Mammary epithelial cell (primary cell): ENCODE measurements around the gene PTGIS.

Experiments
- CTCF ChIP-seq, 2 donors: IDR thresholded peaks in 1 of 2; conservative IDR thresholded peaks in 1 of 2; 2 replicates each; pipeline ENCODE4 v1.5.1; 2011 to 2012; ENCODE audit warnings: inconsistent platforms in 2 of 2, low read length in 2 of 2, mild to moderate bottlenecking in 2 of 2, control low read depth in 1 of 2, low read depth in 1 of 2; ENCODE audit not compliant: insufficient read depth in 1 of 2; ENCODE audit errors: extremely low read depth in 1 of 2
- EZH2 ChIP-seq: IDR thresholded peaks from 2 replicates; pipeline ENCODE4 v1.6.1; 2012; ENCODE audit warnings: low read length, inconsistent platforms, borderline replicate concordance

GRCh38 chr20:49501917-49502316 lies 66.0 kb downstream of the PTGIS start:
- TF ChIP-seq CTCF (conservative IDR thresholded peaks at IDR 0.05 in 1 of 2, IDR thresholded peaks at IDR 0.05 in 1 of 2; ENCODE audit: extremely low read depth in 1 of 2, insufficient read depth in 1 of 2, low read depth in 1 of 2, low read length in 2 of 2) = no peak
- TF ChIP-seq EZH2 = no peak
